CD1c-positive myeloid dendritic cell (primary cell): Measurements from ENCODE around the gene TIAM2.

Experiments used
- DNase-seq: peaks from one replicate; pipeline ENCODE4 v3.0.0-alpha.2; 2016; ENCODE audit errors: extremely low spot score

TIAM2 gene

DNA sequence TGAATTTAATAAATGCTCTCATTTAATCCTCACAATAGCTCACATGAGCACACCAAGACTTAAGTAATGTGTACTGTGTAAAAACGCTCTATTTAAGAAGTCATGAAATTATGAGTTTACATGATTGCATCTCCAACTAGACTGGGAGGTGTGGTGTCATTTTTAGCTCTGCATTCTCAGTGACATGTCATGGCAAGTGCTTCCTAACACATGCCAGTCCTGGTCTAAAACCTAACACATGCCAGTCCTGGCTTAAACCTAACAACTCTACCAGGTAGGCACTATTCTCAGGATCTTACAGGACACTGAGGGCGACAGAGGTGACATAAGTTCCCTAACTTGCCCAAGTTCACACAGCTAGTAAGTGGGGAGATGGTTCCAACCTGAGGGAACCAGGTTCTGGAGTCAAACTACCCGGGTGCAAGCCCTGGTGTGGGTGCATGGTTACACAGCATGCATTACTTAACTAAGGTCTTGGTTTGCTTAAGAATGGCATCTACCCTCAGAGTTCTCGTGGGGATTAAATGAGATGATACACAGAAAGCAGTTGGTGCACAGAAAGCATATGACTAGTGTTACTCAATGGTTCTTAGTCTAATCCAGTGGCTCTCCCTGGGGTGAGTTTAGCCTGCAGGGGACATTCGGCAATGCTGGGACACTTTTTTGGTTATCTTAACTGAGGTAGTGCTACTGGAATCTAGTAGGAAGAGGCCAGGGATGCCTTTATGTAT lies 283.4 kb downstream of the TIAM2 start:
- DNase-seq = no peak

GRCh38 chr6:155284775-155285174 lies 289.7 kb downstream of the TIAM2 start:
- no peak for DNase-seq

DNA sequence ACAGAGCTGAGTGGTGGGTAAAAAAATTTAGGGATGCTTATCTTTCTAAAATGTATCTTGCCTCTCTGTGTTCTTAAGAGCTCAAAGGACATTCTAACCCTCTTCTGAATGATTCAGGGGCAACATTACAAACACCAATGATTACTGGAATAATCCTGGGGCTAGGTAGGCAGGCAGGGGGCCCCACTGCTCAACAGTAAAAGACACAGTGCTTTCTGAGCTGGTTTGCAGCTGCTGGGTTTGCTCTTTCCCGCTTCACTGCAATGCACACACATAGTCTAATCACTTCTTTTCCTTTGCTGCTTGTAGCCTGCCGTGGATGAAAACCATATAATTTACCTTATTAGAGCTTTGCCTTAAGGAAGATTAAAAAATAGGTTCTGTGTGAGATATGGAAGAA lies 292.6 kb downstream of the TIAM2 start:
- DNase-seq = no peak

- no peak for DNase-seq
These were observed 295.4 kb downstream of the TIAM2 start for GRCh38 chr6:155290491-155290890.

DNA sequence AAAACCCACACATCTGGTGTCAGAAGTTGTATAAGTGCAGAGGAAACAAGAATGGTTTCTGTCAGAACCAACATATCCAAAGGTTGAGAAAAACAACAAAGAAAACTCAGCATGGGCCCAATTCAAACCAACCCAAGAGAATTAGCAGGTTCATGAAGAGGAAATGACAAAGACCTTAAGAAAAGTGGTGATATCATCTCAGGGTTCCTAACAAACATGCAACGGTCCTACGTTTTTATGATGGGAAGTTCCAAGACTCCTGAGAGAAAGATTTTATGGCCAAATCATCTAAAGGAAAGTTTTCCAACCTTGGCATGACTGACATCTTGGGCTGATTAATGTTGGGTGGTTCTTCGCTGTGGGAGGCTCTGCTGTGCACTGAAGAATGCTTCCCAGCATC lies 296.2 kb downstream of the TIAM2 start:
- DNase-seq = no peak

DNA sequence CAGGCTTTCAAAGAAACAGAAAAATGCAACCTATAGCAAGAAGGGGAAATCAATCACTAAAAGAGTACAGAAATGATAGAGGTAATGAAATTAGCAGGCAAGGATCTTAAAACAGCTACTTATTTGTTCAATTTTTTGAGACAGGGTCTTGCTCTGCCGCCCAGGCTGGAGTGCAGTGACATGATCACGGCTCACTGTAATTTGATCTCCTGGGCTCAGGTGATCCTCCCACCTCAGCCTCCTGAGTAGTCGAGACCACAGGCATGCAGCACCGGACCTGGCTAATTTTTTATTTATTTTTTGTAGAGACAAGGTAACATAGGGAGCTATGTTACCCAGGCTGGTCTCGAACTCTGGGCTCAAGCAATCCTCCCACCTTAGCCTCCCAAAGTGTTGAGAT lies 297.6 kb downstream of the TIAM2 start:
- no peak for DNase-seq

DNA sequence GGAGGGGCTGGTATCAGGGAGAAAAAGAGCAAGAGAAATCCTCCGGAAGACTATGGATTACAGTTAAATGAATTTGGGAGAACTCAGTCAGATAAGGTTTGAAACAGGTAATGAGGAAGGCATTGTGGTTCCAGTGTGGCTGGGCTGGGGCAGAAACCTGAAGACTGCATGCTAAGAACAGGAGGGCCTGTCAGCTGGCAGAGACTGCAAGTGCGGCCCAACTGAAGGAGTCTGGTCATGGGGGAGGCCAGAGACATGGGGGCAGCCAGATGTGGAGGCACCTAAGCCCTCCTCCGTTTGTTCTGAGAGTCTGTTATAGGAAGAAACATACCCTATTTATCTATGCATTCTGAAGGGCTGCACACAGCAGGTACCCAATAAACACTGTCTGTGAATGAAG lies 302.6 kb downstream of the TIAM2 start:
- no peak for DNase-seq

GRCh38 chr6:155301867-155302266 lies 306.8 kb downstream of the TIAM2 start:
- no peak for DNase-seq

- no peak for DNase-seq
These were observed 308.3 kb downstream of the TIAM2 start for GRCh38 chr6:155303361-155303870.

DNA sequence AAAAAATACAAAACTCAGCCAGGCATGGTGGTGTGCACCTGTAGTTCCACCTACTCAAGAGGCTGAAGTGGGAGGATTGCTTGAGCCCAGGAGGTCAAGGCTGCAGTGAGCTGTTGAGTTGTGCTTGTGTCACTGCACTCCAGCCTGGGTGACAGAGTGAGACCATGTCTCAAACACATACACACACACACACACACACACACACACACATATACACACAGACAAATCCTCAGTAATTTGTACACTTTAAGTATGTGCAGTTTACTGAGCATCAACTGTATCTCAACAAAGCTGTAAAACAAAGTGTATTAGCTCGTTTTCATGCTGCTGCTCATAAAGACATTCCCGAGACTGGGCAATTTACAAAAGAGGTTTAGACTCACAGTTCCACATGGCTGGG lies 311.8 kb downstream of the TIAM2 start:
- DNase-seq = no peak
